IPS-NIHi7 (cell line): ENCODE results near the gene BRD3.
A peak's percentile ranks its signal among the peaks of the same experiment; 100 is the strongest.

Experiments
- DNase-seq: peaks from one replicate; pipeline ENCODE4 v3.0.0; 2012; ENCODE audit warnings: mixed read lengths; ENCODE audit errors: extremely low spot score

BRD3 gene

GRCh38 chr9:134024828-134025605 lies 42.8 kb downstream of the BRD3 start, which contains the start of gene BRD3OS:
BRD3OS (plus strand) TSS chr9:134025481; CDS start chr9:134026748, 1,267 bp downstream.
- peak; percentile 97 for DNase-seq

GRCh38 chr9:134024214-134024792 lies 43.5 kb downstream of the BRD3 start:
- no peak for DNase-seq

- no peak for DNase-seq
Observed at GRCh38 chr9:134014946-134015345, 52.9 kb downstream of the BRD3 start.

- no peak for DNase-seq
Observed at GRCh38 chr9:134011401-134011800, 56.4 kb downstream of the BRD3 start.

- DNase-seq: no peak
Observed at GRCh38 chr9:134010310-134011173, 57.3 kb downstream of the BRD3 start.

- DNase-seq: no peak
Observed at GRCh38 chr9:134007571-134007970, 60.3 kb downstream of the BRD3 start.

- no peak for DNase-seq
Observed at GRCh38 chr9:134007150-134007549, 60.7 kb downstream of the BRD3 start.

- DNase-seq: no peak
Observed at GRCh38 chr9:134005381-134005780, 62.4 kb downstream of the BRD3 start.

- DNase-seq: no peak
Observed at GRCh38 chr9:134004881-134005280, 62.9 kb downstream of the BRD3 start.

GRCh38 chr9:134004131-134004873 lies 63.5 kb downstream of the BRD3 start:
- DNase-seq: no peak

- no peak for DNase-seq
Observed at GRCh38 chr9:134003237-134003636, 64.6 kb downstream of the BRD3 start.

GRCh38 chr9:134002796-134003195 lies 65.0 kb downstream of the BRD3 start:
- no peak for DNase-seq

- no peak for DNase-seq
Observed at GRCh38 chr9:133999851-134000265, 68.0 kb downstream of the BRD3 start.

GRCh38 chr9:133998915-133999595 lies 68.8 kb downstream of the BRD3 start:
- DNase-seq: no peak

GRCh38 chr9:133997584-133997983 lies 70.2 kb downstream of the BRD3 start:
- DNase-seq: no peak

- no peak for DNase-seq
Observed at GRCh38 chr9:133996531-133997520, 71.0 kb downstream of the BRD3 start.

- no peak for DNase-seq
Observed at GRCh38 chr9:133995012-133995896, 72.6 kb downstream of the BRD3 start.

GRCh38 chr9:133994353-133995011 lies 73.3 kb downstream of the BRD3 start:
- DNase-seq: peak; percentile 94
